BE2C (cell line): ENCODE measurements around the gene PJA1.

Experiments
- DNase-seq: peaks from one replicate; pipeline ENCODE4 v3.0.0-alpha.2; 2020
- H3K27me3 ChIP-seq: fragments of 250-450 bp; sonication (Bioruptor Pico); 2 replicates; pipeline ENCODE4 v1.5.1; 2020; ENCODE audit warnings: mild to moderate bottlenecking
- H3K36me3 ChIP-seq: fragments of 250-450 bp; sonication (Bioruptor Pico); 2 replicates; pipeline ENCODE4 v1.5.1; 2020; ENCODE audit warnings: mild to moderate bottlenecking
- H3K4me1 ChIP-seq: fragments of 250-450 bp; sonication (Bioruptor Pico); 2 replicates; pipeline ENCODE4 v1.5.1; 2020
- H3K4me3 ChIP-seq: 2 replicates; pipeline ENCODE4 v1.5.1; 2011; ENCODE audit warnings: low read depth, low read length
- H3K9me3 ChIP-seq: fragments of 250-450 bp; sonication (Bioruptor Pico); 2 replicates; pipeline ENCODE4 v1.5.1; 2020
- CTCF ChIP-seq: IDR thresholded peaks from 2 replicates; pipeline ENCODE4 v1.5.1; 2012; ENCODE audit warnings: mild to moderate bottlenecking, low read depth, low read length

Gene PJA1

DNA sequence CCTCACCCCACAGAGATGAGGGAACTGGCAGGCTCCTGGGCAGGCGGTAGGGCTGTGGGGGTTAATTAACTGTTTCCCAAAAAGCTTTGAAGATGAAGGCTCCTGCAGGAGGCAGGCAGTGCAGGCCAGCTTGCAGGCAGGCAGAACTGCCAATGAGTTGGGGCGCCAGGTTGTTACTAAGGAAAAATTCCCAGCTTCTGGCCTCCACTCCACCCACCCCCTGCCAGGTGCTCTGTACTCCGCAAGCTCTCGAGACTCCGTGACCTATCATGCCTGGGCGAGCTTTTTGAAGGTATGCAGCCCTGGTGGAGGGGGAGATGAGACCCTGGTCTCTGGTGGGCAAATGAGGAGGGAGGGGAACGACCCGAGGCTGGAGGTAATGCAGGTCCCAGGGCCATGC is 41.8 kb downstream of the PJA1 start:
- Histone ChIP-seq H3K36me3 (no peaks in the 10 kb centered on the region), H3K9me3 (no peaks in the 10 kb centered on the region), H3K4me1 (no peaks in the 10 kb centered on the region), H3K27me3 (no peaks in the 10 kb centered on the region), H3K4me3 (no peak overlapping the region)
- DNase-seq = no peak
- no peak for TF ChIP-seq CTCF

DNA sequence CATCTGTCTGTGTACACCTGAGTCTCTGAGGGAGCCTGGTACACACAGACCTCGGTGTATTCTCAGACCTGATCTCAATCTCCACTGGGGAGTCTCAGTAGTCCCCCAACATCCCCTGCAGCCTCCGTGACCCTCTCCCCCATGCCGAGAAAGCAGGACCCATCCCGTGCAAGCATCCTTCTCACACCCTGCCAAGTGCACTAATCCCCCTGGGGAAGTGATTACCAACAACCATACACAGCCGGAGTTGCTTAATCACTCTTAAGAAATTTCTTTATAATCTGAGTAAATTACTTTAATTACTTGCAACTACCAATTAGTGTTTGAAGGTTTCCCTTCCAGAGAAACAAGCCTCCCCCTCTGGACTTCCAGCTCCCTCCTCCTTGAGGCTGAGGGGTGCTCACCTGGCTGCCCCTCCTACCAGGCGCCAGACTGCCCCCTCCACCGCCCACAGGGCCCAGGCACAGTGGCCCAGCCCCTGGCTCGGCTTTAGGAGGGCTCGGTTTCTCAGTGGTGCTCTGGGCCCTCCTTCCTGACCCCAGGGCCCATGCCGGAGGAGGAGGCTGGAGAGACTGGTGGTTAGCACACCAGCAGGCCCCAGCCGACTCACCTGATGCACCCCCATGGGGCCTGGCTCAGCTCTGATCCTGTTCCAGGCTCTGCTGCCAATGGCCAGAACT is 43.8 kb downstream of the PJA1 start:
- Histone ChIP-seq H3K36me3 (no peaks in the 10 kb centered on the region), H3K4me3 (no peak overlapping the region), H3K4me1 (no peaks in the 10 kb centered on the region), H3K27me3 (no peaks in the 10 kb centered on the region), H3K9me3 (no peaks in the 10 kb centered on the region)
- no peak for TF ChIP-seq CTCF
- no peak for DNase-seq

GRCh38 chrX:69120476-69120875 is 44.8 kb downstream of the PJA1 start:
- no peak for TF ChIP-seq CTCF
- Histone ChIP-seq H3K36me3 (no peaks in the 10 kb centered on the region), H3K4me1 (no peaks in the 10 kb centered on the region), H3K4me3 (no peak overlapping the region), H3K9me3 (no peaks in the 10 kb centered on the region), H3K27me3 (no peaks in the 10 kb centered on the region)
- no peak for DNase-seq

- Histone ChIP-seq H3K4me3 (no peak overlapping the region), H3K27me3 (no peaks in the 10 kb centered on the region), H3K36me3 (no peaks in the 10 kb centered on the region), H3K4me1 (no peaks in the 10 kb centered on the region), H3K9me3 (no peaks in the 10 kb centered on the region)
- TF ChIP-seq CTCF = no peak
- no peak for DNase-seq
These were observed 46.1 kb downstream of the PJA1 start for GRCh38 chrX:69119122-69119521.

DNA sequence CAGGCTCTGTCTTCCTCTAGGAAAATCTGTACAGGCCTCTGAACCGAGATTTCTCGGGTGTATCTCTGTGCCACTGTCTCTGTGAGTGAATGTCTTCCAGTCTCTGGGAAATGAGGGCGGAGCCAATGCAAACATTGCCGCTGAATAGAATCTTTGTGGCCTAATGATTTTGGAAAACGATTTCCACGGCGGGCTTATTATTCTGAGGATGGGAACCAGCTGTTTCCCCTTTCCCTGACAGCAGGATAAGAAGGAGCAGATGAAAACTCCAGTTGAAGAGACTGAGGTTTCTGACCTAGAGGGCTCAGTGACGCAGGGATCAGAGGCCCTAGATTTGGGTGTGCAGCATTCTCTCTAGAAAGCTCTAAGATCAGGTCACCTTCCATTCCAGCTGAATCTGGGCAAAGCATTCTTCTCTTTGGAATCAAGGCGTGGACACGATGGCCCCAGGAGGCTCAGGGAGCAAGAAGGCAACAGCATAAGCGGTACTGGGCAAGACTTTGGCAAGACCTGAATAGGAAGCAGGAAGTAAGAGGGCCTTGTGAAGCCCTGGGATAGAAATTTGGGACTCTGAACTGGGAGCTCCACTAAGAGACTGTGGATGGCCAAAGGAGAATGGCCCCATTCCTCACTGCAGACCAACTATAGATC is 47.3 kb downstream of the PJA1 start:
- no peaks in the 10 kb centered on the region for H3K27me3 ChIP-seq
- DNase-seq = no peak
- no peak overlapping the region for H3K4me3 ChIP-seq
- H3K9me3 ChIP-seq = no peaks in the 10 kb centered on the region
- no peaks in the 10 kb centered on the region for H3K4me1 ChIP-seq
- no peak for TF ChIP-seq CTCF
- H3K36me3 ChIP-seq = no peaks in the 10 kb centered on the region

- H3K36me3 ChIP-seq = no peaks in the 10 kb centered on the region
- no peak for DNase-seq
- no peaks in the 10 kb centered on the region for H3K27me3 ChIP-seq
- H3K9me3 ChIP-seq = no peaks in the 10 kb centered on the region
- H3K4me3 ChIP-seq = no peak overlapping the region
- no peaks in the 10 kb centered on the region for H3K4me1 ChIP-seq
- no peak for TF ChIP-seq CTCF
These were observed 49.2 kb downstream of the PJA1 start for GRCh38 chrX:69116077-69116476.
